ENCODE measurements around the gene ENDOV. TPM values are rescaled to one million over a fixed set of nuclear protein-coding genes. Genes with fewer than 3 reads are reported as not detected.
A peak's percentile ranks its signal among the peaks of the same experiment; 100 is the strongest.

The ENDOV gene
- total and polyA plus RNA-seq, 2 of the 13 experiments (the other 11 are each of a cell fraction or from before 2014, with no cell fraction given) = 15.1 to 17.1 TPM

GRCh38 chr17:80441133-80441578, 26.2 kb downstream of the ENDOV start (continued):
- TF ChIP-seq PAWR (CRISPR knock-in tag; IDR thresholded peaks at IDR 0.05; ENCODE audit: borderline replicate concordance) (no peak), ZNF3 (CRISPR knock-in tag; IDR thresholded peaks at IDR 0.05) (0 out of 2 replicates have a peak, but pooled peaks have one; percentile 44), ZNF644 (CRISPR knock-in tag; IDR thresholded peaks at IDR 0.05; ENCODE audit: low read depth) (0 out of 2 replicates have a peak, but pooled peaks have one; percentile 8), ZNF263 (CRISPR knock-in tag; IDR thresholded peaks at IDR 0.05) (peak; percentile 77), ZNF841 (CRISPR knock-in tag; IDR thresholded peaks at IDR 0.05; ENCODE audit: borderline replicate concordance) (peak; percentile 54; the same call in 1 of the 2 replicates), ZNF615 (CRISPR knock-in tag; IDR thresholded peaks at IDR 0.05; ENCODE audit: borderline replicate concordance) (peak; percentile 82; the same call in 1 of the 2 replicates), ZMYM3 (CRISPR knock-in tag; IDR thresholded peaks at IDR 0.05) (no peak), BHLHE40 (IDR thresholded peaks at IDR 0.05; ENCODE audit: low read length) (no peak; the same call in 1 of the 2 replicates), ZNF878 (CRISPR knock-in tag; IDR thresholded peaks at IDR 0.05) (0 out of 2 replicates have a peak, but pooled peaks have one; percentile 24), ZNF331 (CRISPR knock-in tag; IDR thresholded peaks at IDR 0.05) (peak; percentile 98), NR2F1 (CRISPR knock-in tag; IDR thresholded peaks at IDR 0.05) (peak in 1 of 2 experiments; percentile 22; a peak in 1 of 4 replicates), ZNF788 (CRISPR knock-in tag; IDR thresholded peaks at IDR 0.05; ENCODE audit: borderline replicate concordance) (peak; percentile 69), ETV6 (CRISPR knock-in tag; conservative IDR thresholded peaks at IDR 0.05) (peak; percentile 98), ATF6 (CRISPR knock-in tag; conservative IDR thresholded peaks at IDR 0.05) (peak; percentile 97; the same call in 1 of the 2 replicates), NFATC3 (CRISPR knock-in tag; IDR thresholded peaks at IDR 0.05) (no peak), PRDM10 (CRISPR knock-in tag; IDR thresholded peaks at IDR 0.05; ENCODE audit: low read depth) (0 out of 2 replicates have a peak, but pooled peaks have one; percentile 62), ZNF20 (CRISPR knock-in tag; IDR thresholded peaks at IDR 0.05) (no peak), HINFP (CRISPR knock-in tag; IDR thresholded peaks at IDR 0.05; ENCODE audit: low read depth) (0 out of 2 replicates have a peak, but pooled peaks have one; percentile 27), SMARCE1 (IDR thresholded peaks at IDR 0.05; ENCODE audit: borderline replicate concordance) (no peak), DNMT1 (CRISPR knock-in tag; IDR thresholded peaks at IDR 0.05) (no peak), ZBTB43 (CRISPR knock-in tag; conservative IDR thresholded peaks at IDR 0.05) (peak; percentile 88; the same call in 1 of the 2 replicates), ZNF713 (CRISPR knock-in tag; IDR thresholded peaks at IDR 0.05) (no peak)
